Measurements from ENCODE around the gene LDB2. TPM values are rescaled to one million over a fixed set of nuclear protein-coding genes. Genes with fewer than 3 reads are reported as not detected.
A peak's percentile ranks its signal among the peaks of the same experiment; 100 is the strongest.

Gene LDB2
- total and polyA plus RNA-seq, 3 experiments from 2014 or later, result not detected

DNA sequence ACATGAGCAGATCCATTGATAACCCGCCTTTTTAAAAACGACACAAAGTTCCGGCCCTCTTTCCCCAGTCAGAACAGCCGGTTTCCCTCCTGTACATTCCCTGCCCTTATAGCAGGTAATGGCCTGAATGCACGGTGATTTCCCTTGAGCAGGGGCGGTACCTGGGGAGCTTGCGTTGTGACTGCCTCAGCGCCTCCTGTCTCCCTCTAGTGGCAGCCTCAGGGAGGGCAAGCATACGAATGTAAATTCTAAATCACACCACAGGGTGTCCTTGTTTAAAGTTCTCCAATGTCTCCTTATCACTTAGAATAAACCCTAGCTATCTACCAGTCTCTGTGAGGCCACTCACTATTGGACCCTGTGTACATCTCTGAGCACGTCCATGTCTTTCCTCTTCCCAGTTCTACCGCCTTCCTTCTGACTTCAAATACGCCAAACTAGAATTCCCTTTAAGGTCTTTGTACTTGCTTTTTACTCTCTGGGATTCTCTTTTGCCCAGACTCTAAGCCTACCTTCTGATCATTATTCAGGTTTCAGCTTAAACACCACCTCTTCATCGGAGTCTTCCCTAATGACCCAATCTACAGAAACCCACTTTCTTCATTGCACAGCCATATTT, 18.4 kb upstream of the LDB2 start:
- Histone ChIP-seq H3K27ac (ENCODE audit: low read depth, low read length) (no peak overlapping the region), H3K4me1 (ENCODE audit: insufficient read depth, low read length) (no peaks in the 10 kb centered on the region), H3K4me3 (ENCODE audit: low read length) (no peak overlapping the region), H3K9me3 (ENCODE audit: low read length) (no peaks in the 10 kb centered on the region), H3K27me3 (ENCODE audit: insufficient read depth, low read length, poor library complexity, severe bottlenecking) (no peaks in the 10 kb centered on the region), H3K36me3 (ENCODE audit: insufficient read depth, low read length) (no peaks in the 10 kb centered on the region)
- no peaks in the 10 kb centered on the region for H3K9me3 Mint-ChIP-seq
- POLR2A ChIA-PET, result no interaction called here
- peak overlapping the region in 1 of 8 donors; percentile 13 for H3K27ac Mint-ChIP-seq
- no peaks in the 10 kb centered on the region for H3K36me3 Mint-ChIP-seq
- H3K27me3 Mint-ChIP-seq, result peaks cover 3 to 8% of the 10 kb centered on the region in 2 donors
- CTCF ChIA-PET, result interaction anchor here (0.7 to 1.6 kb wide), 10 partner anchors 10 to 533 kb away, joined by 3 to 8 read pairs (median 4); no protein-coding TSS in a partner anchor
- peak overlapping the region in 1 of 7 donors; percentile 44 for H3K4me3 Mint-ChIP-seq
- DNase-seq, result peak; percentile 45 to 78 (median 50)
- peaks cover 0 to 6% (median 4%) of the 10 kb centered on the region in 3 donors for H3K4me1 Mint-ChIP-seq

DNA sequence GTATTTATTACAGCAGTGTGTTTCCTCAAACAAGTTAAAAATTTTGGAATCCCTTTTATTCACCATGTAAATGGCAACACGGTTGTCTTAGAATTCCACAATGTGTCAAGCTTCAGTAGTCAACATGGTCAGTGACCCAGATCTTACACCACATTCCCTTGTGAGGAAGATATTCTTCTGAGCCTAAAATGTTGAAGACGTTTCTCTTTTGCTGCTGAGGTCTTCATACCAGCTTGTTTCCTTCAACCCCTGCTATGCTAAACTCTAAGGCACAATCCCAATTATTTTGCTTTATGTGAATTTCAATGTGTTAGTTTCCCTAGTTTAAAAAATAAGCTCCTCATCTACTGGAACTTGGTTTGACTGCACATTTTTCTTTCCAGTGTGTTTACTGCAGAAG, 17.6 kb upstream of the LDB2 start:
- peaks cover 3 to 8% of the 10 kb centered on the region in 2 donors for H3K27me3 Mint-ChIP-seq

GRCh38 chr4:16914208-16914607, 15.8 kb upstream of the LDB2 start:
- no peak overlapping the region for H3K27ac ChIP-seq (ENCODE audit: low read depth, low read length)
- H3K27me3 ChIP-seq (ENCODE audit: insufficient read depth, low read length, poor library complexity, severe bottlenecking), result no peaks in the 10 kb centered on the region
- Mint-ChIP-seq H3K27me3 (peaks cover 0 to 3% of the 10 kb centered on the region in 2 donors), H3K4me1 (peaks cover 0 to 6% (median 4%) of the 10 kb centered on the region in 3 donors), H3K36me3 (no peaks in the 10 kb centered on the region), H3K9me3 (no peaks in the 10 kb centered on the region), H3K4me3 (no peak overlapping the region), H3K27ac (no peak overlapping the region)
- no peaks in the 10 kb centered on the region for H3K9me3 ChIP-seq (ENCODE audit: low read length)
- CTCF ChIA-PET, result interaction anchor here (2.4 kb wide), 1 partner anchor 534 kb away, joined by 5 read pairs; no protein-coding TSS in a partner anchor
- no peaks in the 10 kb centered on the region for H3K4me1 ChIP-seq (ENCODE audit: insufficient read depth, low read length)
- no peak for DNase-seq
- POLR2A ChIA-PET, result no interaction called here
- no peak overlapping the region for H3K4me3 ChIP-seq (ENCODE audit: low read length)
- H3K36me3 ChIP-seq (ENCODE audit: insufficient read depth, low read length), result no peaks in the 10 kb centered on the region

More for the DNA sequence above, 17.6 kb upstream of the LDB2 start:
- Mint-ChIP-seq H3K27ac (no peak overlapping the region), H3K9me3 (no peaks in the 10 kb centered on the region), H3K4me1 (peaks cover 0 to 6% (median 4%) of the 10 kb centered on the region in 3 donors), H3K36me3 (no peaks in the 10 kb centered on the region), H3K4me3 (no peak overlapping the region)
- CTCF ChIA-PET, result interaction anchor here (0.7 to 1.6 kb wide), 10 partner anchors 9 to 534 kb away, joined by 3 to 8 read pairs (median 4); no protein-coding TSS in a partner anchor
- no peak overlapping the region for H3K4me3 ChIP-seq (ENCODE audit: low read length)
- H3K9me3 ChIP-seq (ENCODE audit: low read length), result no peaks in the 10 kb centered on the region
- POLR2A ChIA-PET, result no interaction called here
- no peak for DNase-seq
- no peaks in the 10 kb centered on the region for H3K36me3 ChIP-seq (ENCODE audit: insufficient read depth, low read length)
- H3K4me1 ChIP-seq (ENCODE audit: insufficient read depth, low read length), result no peaks in the 10 kb centered on the region
- H3K27ac ChIP-seq (ENCODE audit: low read depth, low read length), result no peak overlapping the region
- no peaks in the 10 kb centered on the region for H3K27me3 ChIP-seq (ENCODE audit: insufficient read depth, low read length, poor library complexity, severe bottlenecking)

DNA sequence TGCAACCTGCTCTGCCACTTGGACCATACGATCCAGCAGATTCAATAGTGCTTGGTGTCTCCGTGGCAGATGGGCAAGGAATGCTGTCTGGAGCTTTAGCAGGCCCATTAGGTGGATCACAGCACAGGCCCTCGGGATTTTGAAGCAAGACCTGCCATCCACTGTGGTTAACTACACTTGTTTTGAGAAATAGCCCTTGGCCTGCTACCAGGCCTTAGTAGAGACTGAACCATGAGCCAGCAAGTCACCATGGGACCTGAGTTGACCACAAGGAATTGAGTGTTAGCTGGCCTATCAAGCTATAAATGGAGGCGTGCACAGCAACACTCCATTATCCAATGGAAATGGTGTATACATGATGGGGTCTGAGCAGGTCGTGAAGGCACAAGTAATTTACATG, 14.5 kb upstream of the LDB2 start:
- no peak overlapping the region for H3K27ac ChIP-seq (ENCODE audit: low read depth, low read length)
- H3K4me1 Mint-ChIP-seq, result peaks cover 0 to 6% (median 4%) of the 10 kb centered on the region in 3 donors
- DNase-seq, result no peak
- no peaks in the 10 kb centered on the region for H3K27me3 ChIP-seq (ENCODE audit: insufficient read depth, low read length, poor library complexity, severe bottlenecking)
- no peak overlapping the region for H3K27ac Mint-ChIP-seq
- CTCF ChIA-PET, result interaction anchor here (2.4 kb wide), 1 partner anchor 535 kb away, joined by 5 read pairs; no protein-coding TSS in a partner anchor
- POLR2A ChIA-PET, result no interaction called here
- no peak overlapping the region for H3K4me3 ChIP-seq (ENCODE audit: low read length)
- H3K27me3 Mint-ChIP-seq, result no peaks in the 10 kb centered on the region
- H3K4me1 ChIP-seq (ENCODE audit: insufficient read depth, low read length), result no peaks in the 10 kb centered on the region
- no peaks in the 10 kb centered on the region for H3K36me3 ChIP-seq (ENCODE audit: insufficient read depth, low read length)
- no peaks in the 10 kb centered on the region for H3K36me3 Mint-ChIP-seq
- H3K9me3 ChIP-seq (ENCODE audit: low read length), result no peaks in the 10 kb centered on the region
- no peaks in the 10 kb centered on the region for H3K9me3 Mint-ChIP-seq
- H3K4me3 Mint-ChIP-seq, result no peak overlapping the region

DNA sequence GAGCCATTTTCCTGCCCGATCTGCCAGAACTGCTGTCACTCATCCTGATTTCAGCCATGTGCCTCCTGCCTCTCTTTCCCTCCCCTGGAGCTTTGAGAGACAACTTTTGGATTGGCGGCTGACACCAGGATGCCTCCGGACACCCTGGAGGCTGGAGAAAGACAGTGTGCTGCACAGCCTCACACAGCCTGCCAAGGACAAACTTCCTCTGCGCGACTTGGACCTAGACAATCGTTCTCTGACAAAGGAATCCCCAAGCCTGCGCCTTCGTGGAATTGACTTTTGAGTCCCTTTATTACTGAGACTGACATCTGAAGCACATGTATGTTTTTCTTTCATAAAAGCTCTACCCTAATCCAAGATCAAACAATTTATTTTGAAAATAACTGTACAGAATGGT, 10.8 kb upstream of the LDB2 start:
- Mint-ChIP-seq H3K36me3 (peaks cover 0 to 3% (median 0%) of the 10 kb centered on the region in 3 donors), H3K27me3 (no peaks in the 10 kb centered on the region), H3K4me3 (no peak overlapping the region), H3K27ac (no peak overlapping the region), H3K4me1 (no peaks in the 10 kb centered on the region), H3K9me3 (no peaks in the 10 kb centered on the region)
- H3K4me3 ChIP-seq (ENCODE audit: low read length), result no peak overlapping the region
- ChIA-PET POLR2A (no interaction called here), CTCF (no interaction called here)
- no peaks in the 10 kb centered on the region for H3K9me3 ChIP-seq (ENCODE audit: low read length)
- no peaks in the 10 kb centered on the region for H3K27me3 ChIP-seq (ENCODE audit: insufficient read depth, low read length, poor library complexity, severe bottlenecking)
- H3K27ac ChIP-seq (ENCODE audit: low read depth, low read length), result no peak overlapping the region
- H3K4me1 ChIP-seq (ENCODE audit: insufficient read depth, low read length), result no peaks in the 10 kb centered on the region
- no peaks in the 10 kb centered on the region for H3K36me3 ChIP-seq (ENCODE audit: insufficient read depth, low read length)
- DNase-seq, result no peak

GRCh38 chr4:16908377-16909021, 10.1 kb upstream of the LDB2 start:
- POLR2A ChIA-PET, result no interaction called here
- no peaks in the 10 kb centered on the region for H3K4me1 ChIP-seq (ENCODE audit: insufficient read depth, low read length)
- H3K27me3 Mint-ChIP-seq, result no peaks in the 10 kb centered on the region
- peaks cover 0 to 3% (median 0%) of the 10 kb centered on the region in 3 donors for H3K36me3 Mint-ChIP-seq
- H3K27ac ChIP-seq (ENCODE audit: low read depth, low read length), result no peak overlapping the region
- no peak overlapping the region for H3K4me3 ChIP-seq (ENCODE audit: low read length)
- H3K27me3 ChIP-seq (ENCODE audit: insufficient read depth, low read length, poor library complexity, severe bottlenecking), result no peaks in the 10 kb centered on the region
- H3K4me1 Mint-ChIP-seq, result no peaks in the 10 kb centered on the region
- H3K4me3 Mint-ChIP-seq, result no peak overlapping the region
- CTCF ChIA-PET, result no interaction called here
- no peaks in the 10 kb centered on the region for H3K9me3 ChIP-seq (ENCODE audit: low read length)
- H3K9me3 Mint-ChIP-seq, result no peaks in the 10 kb centered on the region
- no peak for DNase-seq
- H3K36me3 ChIP-seq (ENCODE audit: insufficient read depth, low read length), result no peaks in the 10 kb centered on the region
- H3K27ac Mint-ChIP-seq, result no peak overlapping the region

DNA sequence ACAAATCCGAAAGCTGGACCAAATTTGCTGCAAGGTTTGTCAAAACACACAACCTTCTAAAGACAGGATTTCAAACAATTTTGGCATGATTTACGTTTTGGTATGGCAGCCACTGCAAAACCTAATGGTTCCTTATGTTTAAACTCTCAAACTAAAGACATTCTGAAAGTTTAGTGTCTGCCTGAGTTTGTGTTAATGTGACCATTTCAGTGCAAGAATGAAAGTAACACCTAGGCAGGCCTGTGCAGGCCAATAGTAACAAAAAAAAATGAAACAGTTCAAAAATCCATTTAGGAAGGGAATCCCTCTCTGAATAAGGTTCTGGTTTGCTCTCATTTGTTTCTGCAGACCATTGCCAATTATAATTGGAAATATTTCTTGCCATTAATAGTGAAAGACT, 1.9 kb upstream of the LDB2 start:
- ChIA-PET POLR2A (no interaction called here), CTCF (no interaction called here)
- DNase-seq, result no peak
- Mint-ChIP-seq H3K9me3 (peaks cover 0 to 2% (median 0%) of the 10 kb centered on the region in 5 donors), H3K27me3 (peaks cover 4 to 15% of the 10 kb centered on the region in 2 donors), H3K27ac (no peak overlapping the region), H3K36me3 (no peaks in the 10 kb centered on the region), H3K4me1 (peaks cover 5 to 13% (median 9%) of the 10 kb centered on the region in 3 donors), H3K4me3 (no peak overlapping the region)
- no peaks in the 10 kb centered on the region for H3K27me3 ChIP-seq (ENCODE audit: insufficient read depth, low read length, poor library complexity, severe bottlenecking)
- H3K4me3 ChIP-seq (ENCODE audit: low read length), result no peak overlapping the region
- H3K9me3 ChIP-seq (ENCODE audit: low read length), result no peaks in the 10 kb centered on the region
- no peak overlapping the region for H3K27ac ChIP-seq (ENCODE audit: low read depth, low read length)
- no peaks in the 10 kb centered on the region for H3K36me3 ChIP-seq (ENCODE audit: insufficient read depth, low read length)
- no peaks in the 10 kb centered on the region for H3K4me1 ChIP-seq (ENCODE audit: insufficient read depth, low read length)

Data from CD8-positive, alpha-beta memory T cell (primary cell).